Chondrocyte (in vitro differentiated cells): Measurements from ENCODE around the gene MXI1. TPM values are rescaled to one million over a fixed set of nuclear protein-coding genes. Genes with fewer than 3 reads are reported as not detected.

Experiments
- DNase-seq: peaks from one replicate; pipeline ENCODE4 v3.0.0; 2021; ENCODE audit warnings: mixed read lengths, low spot score
- H3K27ac Mint-ChIP-seq: one replicate; pipeline ENCODE4 v1.8.0; 2021; ENCODE audit warnings: mild to moderate bottlenecking, moderate library complexity, mixed read lengths; ENCODE audit not compliant: unreplicated experiment
- H3K27me3 Mint-ChIP-seq: 2 replicates; pipeline ENCODE4 v1.8.0; 2021; ENCODE audit warnings: low read depth, mixed read lengths
- H3K36me3 Mint-ChIP-seq: 2 replicates; pipeline ENCODE4 v1.8.0; 2021; ENCODE audit warnings: low read depth, mixed read lengths
- H3K4me1 Mint-ChIP-seq: 2 replicates; pipeline ENCODE4 v1.8.0; 2021; ENCODE audit warnings: low read depth, mild to moderate bottlenecking, mixed read lengths
- H3K4me3 Mint-ChIP-seq: one replicate; pipeline ENCODE4 v1.8.0; 2021; ENCODE audit warnings: mild to moderate bottlenecking, moderate library complexity, mixed read lengths; ENCODE audit not compliant: unreplicated experiment
- H3K9me3 Mint-ChIP-seq: 2 replicates; pipeline ENCODE4 v1.8.0; 2021; ENCODE audit warnings: low read depth, mixed read lengths
- total RNA-seq: library from RNA; stranded (reverse); gene quantifications from 3 replicates; pipeline ENCODE4 v1.2.1, GENCODE V29; 2021
- TF ChIP-seq, protein P1 (sequence below): fragments of 200-600 bp; sonication (generic); IDR thresholded peaks from 2 replicates; pipeline ENCODE4 v1.5.0; 2021; ENCODE audit warnings: antibody characterized with exemption, mild to moderate bottlenecking, moderate library complexity

The MXI1 gene
- total RNA-seq, 1 donor from 2014 or later = 26.8 TPM

DNA sequence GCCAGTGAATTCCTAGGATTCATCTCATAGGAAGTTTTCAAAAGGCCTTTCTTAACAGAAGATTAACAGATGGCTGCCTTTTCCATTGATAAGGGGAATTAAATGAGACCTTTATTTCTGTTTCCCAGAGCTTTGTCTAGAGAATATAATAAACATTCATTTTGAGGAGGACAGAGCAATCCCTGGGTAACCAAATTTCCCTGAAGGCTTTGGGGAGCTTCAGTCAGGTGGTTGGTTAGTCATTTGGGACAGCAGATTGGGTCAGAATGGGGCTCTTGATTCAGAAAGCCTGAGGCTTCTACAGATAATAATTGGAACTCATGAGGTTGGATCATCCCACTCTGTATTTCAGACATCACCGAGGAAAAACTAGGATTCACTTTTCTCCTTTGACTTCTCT is 21.8 kb downstream of the MXI1 start:
- no peak for DNase-seq
- Mint-ChIP-seq H3K27ac (no peak overlapping the region), H3K9me3 (no peaks in the 10 kb centered on the region), H3K36me3 (peaks cover 7% of the 10 kb centered on the region), H3K4me1 (peaks cover 23% of the 10 kb centered on the region), H3K27me3 (no peaks in the 10 kb centered on the region), H3K4me3 (no peak overlapping the region)
- TF ChIP-seq, protein P1, sequence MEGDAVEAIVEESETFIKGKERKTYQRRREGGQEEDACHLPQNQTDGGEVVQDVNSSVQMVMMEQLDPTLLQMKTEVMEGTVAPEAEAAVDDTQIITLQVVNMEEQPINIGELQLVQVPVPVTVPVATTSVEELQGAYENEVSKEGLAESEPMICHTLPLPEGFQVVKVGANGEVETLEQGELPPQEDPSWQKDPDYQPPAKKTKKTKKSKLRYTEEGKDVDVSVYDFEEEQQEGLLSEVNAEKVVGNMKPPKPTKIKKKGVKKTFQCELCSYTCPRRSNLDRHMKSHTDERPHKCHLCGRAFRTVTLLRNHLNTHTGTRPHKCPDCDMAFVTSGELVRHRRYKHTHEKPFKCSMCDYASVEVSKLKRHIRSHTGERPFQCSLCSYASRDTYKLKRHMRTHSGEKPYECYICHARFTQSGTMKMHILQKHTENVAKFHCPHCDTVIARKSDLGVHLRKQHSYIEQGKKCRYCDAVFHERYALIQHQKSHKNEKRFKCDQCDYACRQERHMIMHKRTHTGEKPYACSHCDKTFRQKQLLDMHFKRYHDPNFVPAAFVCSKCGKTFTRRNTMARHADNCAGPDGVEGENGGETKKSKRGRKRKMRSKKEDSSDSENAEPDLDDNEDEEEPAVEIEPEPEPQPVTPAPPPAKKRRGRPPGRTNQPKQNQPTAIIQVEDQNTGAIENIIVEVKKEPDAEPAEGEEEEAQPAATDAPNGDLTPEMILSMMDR = no peak

DNA sequence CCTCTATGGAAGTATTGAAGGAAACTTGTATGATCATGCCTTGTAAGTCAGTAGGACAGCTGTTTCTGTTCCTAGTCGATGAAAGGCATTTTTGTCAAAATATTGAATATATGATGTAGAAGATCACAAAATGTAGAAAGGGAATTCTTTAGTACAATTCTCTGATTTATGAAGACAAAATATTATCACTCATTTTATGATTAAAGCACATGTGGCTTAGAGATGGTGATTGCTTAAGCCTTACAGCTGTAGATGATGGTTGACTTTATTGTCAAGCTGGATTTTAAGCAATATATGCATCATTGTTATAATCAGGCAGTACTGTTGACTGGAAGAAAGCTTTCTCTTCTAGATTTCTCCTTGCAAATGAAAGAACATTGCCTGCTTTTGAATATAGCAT is 26.4 kb downstream of the MXI1 start:
- Mint-ChIP-seq H3K4me1 (peaks cover 3% of the 10 kb centered on the region), H3K36me3 (peaks cover 16% of the 10 kb centered on the region), H3K27me3 (no peaks in the 10 kb centered on the region), H3K9me3 (peaks cover 5% of the 10 kb centered on the region), H3K27ac (no peak overlapping the region), H3K4me3 (no peak overlapping the region)
- DNase-seq = no peak
- TF ChIP-seq, protein P1 = no peak

DNA sequence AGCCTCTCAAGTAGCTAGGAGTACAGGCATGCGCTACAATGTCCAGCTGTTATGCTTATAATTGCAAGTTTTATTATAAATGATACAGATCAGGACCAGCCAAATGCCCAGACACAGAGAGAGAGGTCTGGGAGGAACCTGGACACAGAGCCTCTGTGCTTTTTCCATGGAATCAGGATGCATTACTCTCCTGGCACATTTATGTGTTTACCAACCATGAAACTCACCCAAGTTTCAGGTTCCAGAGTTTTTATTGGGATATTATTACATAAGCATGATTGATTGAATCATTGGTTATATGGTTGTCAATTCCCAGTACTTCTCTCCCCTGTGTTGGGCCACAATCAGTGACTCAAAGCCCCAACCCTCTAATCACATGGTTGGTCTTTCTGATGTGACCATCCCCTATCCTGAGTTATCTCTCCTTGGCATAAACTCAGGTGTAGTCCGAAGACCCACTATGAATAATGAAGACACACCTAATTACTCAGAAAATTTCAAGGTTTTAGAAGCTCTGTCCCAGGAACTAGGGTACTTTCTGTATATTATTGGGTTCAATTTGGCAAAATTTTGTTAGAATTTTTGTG is 30.6 kb downstream of the MXI1 start:
- no peak overlapping the region for H3K27ac Mint-ChIP-seq
- DNase-seq = no peak
- no peaks in the 10 kb centered on the region for H3K27me3 Mint-ChIP-seq
- H3K4me1 Mint-ChIP-seq = no peaks in the 10 kb centered on the region
- TF ChIP-seq, protein P1 = no peak
- peaks cover 5% of the 10 kb centered on the region for H3K9me3 Mint-ChIP-seq
- H3K4me3 Mint-ChIP-seq = no peak overlapping the region
- peaks cover 14% of the 10 kb centered on the region for H3K36me3 Mint-ChIP-seq

DNA sequence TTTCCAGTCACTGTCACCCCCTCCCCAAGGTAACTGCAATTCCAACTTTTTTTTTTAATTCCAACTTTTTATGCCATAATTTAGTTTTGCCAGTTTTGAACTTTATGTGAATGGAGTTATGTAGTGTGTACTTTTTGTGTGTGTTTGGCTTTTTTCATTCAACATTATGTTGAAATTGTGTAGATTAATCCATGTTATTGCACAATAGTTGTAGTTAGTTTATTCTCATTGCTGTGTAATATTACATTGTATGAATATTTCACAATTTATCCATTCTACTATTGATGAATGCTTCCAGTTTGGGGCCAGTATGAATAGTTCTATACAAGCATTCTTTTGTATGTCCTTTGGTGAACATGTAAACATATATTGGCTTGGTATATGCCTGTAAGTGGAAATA is 32.5 kb downstream of the MXI1 start:
- DNase-seq = no peak
- no peak overlapping the region for H3K27ac Mint-ChIP-seq
- TF ChIP-seq, protein P1 = no peak
- H3K4me3 Mint-ChIP-seq = no peak overlapping the region
- no peaks in the 10 kb centered on the region for H3K4me1 Mint-ChIP-seq
- peaks cover 5% of the 10 kb centered on the region for H3K9me3 Mint-ChIP-seq
- H3K36me3 Mint-ChIP-seq = peaks cover 14% of the 10 kb centered on the region
- H3K27me3 Mint-ChIP-seq = no peaks in the 10 kb centered on the region

DNA sequence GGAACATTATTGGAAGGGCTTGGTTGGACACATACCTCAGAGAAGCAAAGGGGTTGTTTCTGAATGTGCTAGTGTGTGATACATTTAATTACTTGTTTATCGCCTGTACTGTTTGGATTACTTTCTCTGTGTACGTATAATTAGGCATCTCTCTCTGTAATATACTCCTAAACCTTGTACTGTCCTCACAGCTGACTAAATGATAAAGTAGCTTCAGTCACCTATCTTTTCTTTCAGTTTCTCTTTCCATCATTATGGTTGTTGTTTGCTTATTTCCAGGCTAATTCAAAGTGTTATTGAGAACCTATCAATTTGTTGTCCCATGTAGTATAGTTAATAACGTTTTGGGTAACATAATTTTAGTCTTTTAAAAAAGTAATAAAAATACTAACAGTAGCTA is 34.0 kb downstream of the MXI1 start:
- H3K36me3 Mint-ChIP-seq = peaks cover 17% of the 10 kb centered on the region
- no peak overlapping the region for H3K4me3 Mint-ChIP-seq
- H3K27me3 Mint-ChIP-seq = no peaks in the 10 kb centered on the region
- no peaks in the 10 kb centered on the region for H3K4me1 Mint-ChIP-seq
- peaks cover 5% of the 10 kb centered on the region for H3K9me3 Mint-ChIP-seq
- no peak overlapping the region for H3K27ac Mint-ChIP-seq
- no peak for DNase-seq
- TF ChIP-seq, protein P1 = no peak
